ENCODE data around the gene DLAT. TPM values are rescaled to one million over a fixed set of nuclear protein-coding genes. Genes with fewer than 3 reads are reported as not detected.

Gene DLAT
- total RNA-seq, 2 experiments from 2014 or later, result 10.7 to 10.8 TPM

DNA sequence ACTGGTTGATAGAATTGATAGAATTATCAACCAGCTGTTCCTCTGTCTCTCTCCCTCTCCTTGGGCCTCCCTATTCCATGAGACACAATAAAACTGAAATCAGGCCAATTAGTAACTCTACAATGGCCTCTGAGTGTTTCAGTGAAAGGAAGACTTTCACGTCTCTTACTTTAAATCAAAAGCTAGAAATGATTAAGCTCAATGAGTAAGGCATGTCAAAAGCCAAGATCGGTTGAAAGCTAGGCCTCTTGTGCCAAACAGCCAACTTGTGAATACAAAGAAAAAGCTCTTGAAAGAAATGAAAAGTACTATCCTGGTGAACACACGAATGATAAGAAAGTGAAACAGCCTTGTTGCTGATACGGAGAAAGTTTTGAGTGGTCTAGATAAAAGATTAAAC is 32.0 kb downstream of the DLAT start:
- peaks cover 59% of the 10 kb centered on the region for H3K36me3 ChIP-seq (ENCODE audit: insufficient read depth, low read length)
- Mint-ChIP-seq H3K27ac (no peak overlapping the region), H3K36me3 (ENCODE audit: low read depth) (peaks cover 72% of the 10 kb centered on the region)

DNA sequence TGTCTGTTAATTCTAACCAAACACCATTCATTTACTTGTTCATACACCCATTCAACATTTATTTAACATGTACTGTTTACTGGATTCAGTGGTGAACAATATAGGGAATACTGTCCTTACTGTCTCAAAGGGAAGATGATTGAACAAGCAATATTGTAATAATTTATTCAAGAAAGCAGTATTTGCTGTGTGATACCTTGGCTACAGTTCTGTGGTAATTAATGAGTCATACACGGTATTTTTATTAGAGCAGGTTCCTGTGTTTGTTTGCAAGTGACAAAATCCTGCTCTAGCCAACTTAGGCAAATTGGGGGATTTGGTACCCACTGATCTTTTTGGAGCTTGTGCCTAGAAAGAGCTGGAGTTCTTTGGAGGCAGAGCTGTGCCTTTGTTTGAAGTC is 32.9 kb downstream of the DLAT start:
- ChIA-PET CTCF (no interaction called here), POLR2A (no interaction called here)
- no peak overlapping the region for H3K4me3 ChIP-seq (ENCODE audit: low read length)
- DNase-seq (no peak), ATAC-seq (ENCODE audit: poor library complexity) (no peak)
- intact Hi-C loops (cut with DNase I, micrococcal nuclease), result no loop called here
- peaks cover 59% of the 10 kb centered on the region for H3K36me3 ChIP-seq (ENCODE audit: insufficient read depth, low read length)
- H3K9me3 ChIP-seq (ENCODE audit: control insufficient read depth in 1 of 2, insufficient read depth in 1 of 2, low read length in 2 of 2), result no peaks in the 10 kb centered on the region
- H3K27me3 ChIP-seq (ENCODE audit: control insufficient read depth in 1 of 2, insufficient read depth in 2 of 2, low read length in 2 of 2), result no peaks in the 10 kb centered on the region
- H3K27ac ChIP-seq (ENCODE audit: low read depth in 1 of 2, low read length in 2 of 2), result no peak overlapping the region
- H3K9me3 Mint-ChIP-seq, result no peaks in the 10 kb centered on the region
- no peaks in the 10 kb centered on the region for H3K4me1 Mint-ChIP-seq (ENCODE audit: low read depth)
- H3K4me1 ChIP-seq (ENCODE audit: insufficient read depth, low read length), result no peaks in the 10 kb centered on the region
- H3K36me3 Mint-ChIP-seq (ENCODE audit: low read depth), result peaks cover 73% of the 10 kb centered on the region
- no peak overlapping the region for H3K27ac Mint-ChIP-seq
- H3K4me3 Mint-ChIP-seq, result no peak overlapping the region
- TF ChIP-seq, protein P1, sequence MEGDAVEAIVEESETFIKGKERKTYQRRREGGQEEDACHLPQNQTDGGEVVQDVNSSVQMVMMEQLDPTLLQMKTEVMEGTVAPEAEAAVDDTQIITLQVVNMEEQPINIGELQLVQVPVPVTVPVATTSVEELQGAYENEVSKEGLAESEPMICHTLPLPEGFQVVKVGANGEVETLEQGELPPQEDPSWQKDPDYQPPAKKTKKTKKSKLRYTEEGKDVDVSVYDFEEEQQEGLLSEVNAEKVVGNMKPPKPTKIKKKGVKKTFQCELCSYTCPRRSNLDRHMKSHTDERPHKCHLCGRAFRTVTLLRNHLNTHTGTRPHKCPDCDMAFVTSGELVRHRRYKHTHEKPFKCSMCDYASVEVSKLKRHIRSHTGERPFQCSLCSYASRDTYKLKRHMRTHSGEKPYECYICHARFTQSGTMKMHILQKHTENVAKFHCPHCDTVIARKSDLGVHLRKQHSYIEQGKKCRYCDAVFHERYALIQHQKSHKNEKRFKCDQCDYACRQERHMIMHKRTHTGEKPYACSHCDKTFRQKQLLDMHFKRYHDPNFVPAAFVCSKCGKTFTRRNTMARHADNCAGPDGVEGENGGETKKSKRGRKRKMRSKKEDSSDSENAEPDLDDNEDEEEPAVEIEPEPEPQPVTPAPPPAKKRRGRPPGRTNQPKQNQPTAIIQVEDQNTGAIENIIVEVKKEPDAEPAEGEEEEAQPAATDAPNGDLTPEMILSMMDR (IDR thresholded peaks at IDR 0.05), result no peak
- no peaks in the 10 kb centered on the region for H3K27me3 Mint-ChIP-seq

More for the DNA sequence above, 32.0 kb downstream of the DLAT start:
- Mint-ChIP-seq H3K27me3 (no peaks in the 10 kb centered on the region), H3K9me3 (no peaks in the 10 kb centered on the region), H3K4me3 (no peak overlapping the region), H3K4me1 (ENCODE audit: low read depth) (no peaks in the 10 kb centered on the region)
- ChIA-PET CTCF (no interaction called here), POLR2A (interaction anchor here (0.6 to 1.0 kb wide), 2 partner anchors 32 to 1463 kb away, joined by 3 read pairs; partner anchors contain the start of gene DLAT)
- Histone ChIP-seq H3K27ac (ENCODE audit: low read depth in 1 of 2, low read length in 2 of 2) (no peak overlapping the region), H3K4me1 (ENCODE audit: insufficient read depth, low read length) (no peaks in the 10 kb centered on the region), H3K9me3 (ENCODE audit: control insufficient read depth in 1 of 2, insufficient read depth in 1 of 2, low read length in 2 of 2) (no peaks in the 10 kb centered on the region), H3K27me3 (ENCODE audit: control insufficient read depth in 1 of 2, insufficient read depth in 2 of 2, low read length in 2 of 2) (no peaks in the 10 kb centered on the region), H3K4me3 (ENCODE audit: low read length) (no peak overlapping the region)
- ATAC-seq (ENCODE audit: poor library complexity) (no peak), DNase-seq (no peak)
- TF ChIP-seq, protein P1 (IDR thresholded peaks at IDR 0.05), result no peak
- intact Hi-C loops (cut with DNase I, micrococcal nuclease), result no loop called here

DNA sequence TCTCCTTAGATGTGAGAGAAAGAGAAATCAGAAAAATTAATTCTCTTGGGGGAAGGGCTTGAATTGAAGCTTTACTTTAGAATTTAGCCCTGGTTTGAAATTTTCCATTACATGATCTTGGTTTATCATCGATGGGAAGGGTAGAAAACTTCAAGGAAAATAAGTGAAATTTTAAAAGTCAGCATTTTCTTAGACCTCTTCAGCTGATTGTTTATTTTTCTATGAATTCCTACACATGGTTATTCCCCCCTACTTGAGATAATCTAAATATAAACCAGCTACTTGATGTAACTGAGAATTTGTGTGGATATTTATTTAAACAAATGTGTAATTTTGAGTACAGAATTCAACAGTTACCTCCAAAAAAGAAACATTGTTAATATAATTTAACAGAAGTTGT is 37.7 kb downstream of the DLAT start:
- H3K4me3 ChIP-seq (ENCODE audit: low read length), result no peak overlapping the region
- TF ChIP-seq, protein P1 (IDR thresholded peaks at IDR 0.05), result no peak
- H3K9me3 ChIP-seq (ENCODE audit: control insufficient read depth in 1 of 2, insufficient read depth in 1 of 2, low read length in 2 of 2), result no peaks in the 10 kb centered on the region
- H3K9me3 Mint-ChIP-seq, result no peaks in the 10 kb centered on the region
- CTCF ChIA-PET, result no interaction called here
- ATAC-seq (ENCODE audit: poor library complexity), result no peak
- H3K4me1 Mint-ChIP-seq (ENCODE audit: low read depth), result no peaks in the 10 kb centered on the region
- no peak overlapping the region for H3K27ac ChIP-seq (ENCODE audit: low read depth in 1 of 2, low read length in 2 of 2)
- H3K36me3 Mint-ChIP-seq (ENCODE audit: low read depth), result peaks cover 39% of the 10 kb centered on the region
- POLR2A ChIA-PET, result no interaction called here
- H3K36me3 ChIP-seq (ENCODE audit: insufficient read depth, low read length), result peaks cover 30% of the 10 kb centered on the region
- intact Hi-C loops (cut with DNase I, micrococcal nuclease), result no loop called here
- H3K27ac Mint-ChIP-seq, result no peak overlapping the region
- H3K27me3 Mint-ChIP-seq, result peaks cover under 1% of the 10 kb centered on the region
- no peaks in the 10 kb centered on the region for H3K27me3 ChIP-seq (ENCODE audit: control insufficient read depth in 1 of 2, insufficient read depth in 2 of 2, low read length in 2 of 2)
- no peaks in the 10 kb centered on the region for H3K4me1 ChIP-seq (ENCODE audit: insufficient read depth, low read length)
- no peak overlapping the region for H3K4me3 Mint-ChIP-seq
- DNase-seq, result no peak

All from CD4-positive, alpha-beta T cell (primary cell).